Tibial artery (tissue), 4 donors: ENCODE measurements around the gene CTSZ.
"Not testable (repeated sequence)": the region's sequence is repeated elsewhere in the genome, so short reads cannot be mapped to it uniquely, and the experiment has no call there.

Experiments
- DNase-seq, 2 donors: peaks; one replicate each; pipeline ENCODE4 v3.0.0-alpha.2; 2019
- H3K27ac ChIP-seq, 2 donors: fragments of 200-600 bp; sonication (generic) in 1 of 2; 1 replicate in 1 of 2; 2 replicates in 1 of 2; pipeline ENCODE4 v1.5.1; 2018 to 2019; ENCODE audit warnings: mild to moderate bottlenecking in 1 of 2
- H3K27me3 ChIP-seq, 2 donors: fragments of 200-600 bp; sonication (generic) in 1 of 2; one replicate each; pipeline versions ENCODE4 v1.5.1 to v1.6.0; 2016 to 2019
- H3K36me3 ChIP-seq, 3 donors: fragments of 200-600 bp; sonication (generic) in 2 of 3; one replicate each; pipeline ENCODE4 v1.5.1; 2016 to 2019; ENCODE audit warnings: mild to moderate bottlenecking in 2 of 3
- H3K4me1 ChIP-seq, 4 donors: fragments of 200-600 bp; sonication (generic) in 2 of 4; 1 replicate in 3 of 4; 2 replicates in 1 of 4; pipeline ENCODE4 v1.5.1; 2016 to 2019
- H3K4me3 ChIP-seq, 2 donors: fragments of 200-600 bp; sonication (generic) in 1 of 2; 1 replicate in 1 of 2; 2 replicates in 1 of 2; pipeline ENCODE4 v1.5.1; 2018 to 2019; ENCODE audit warnings: mild to moderate bottlenecking in 2 of 2
- H3K9me3 ChIP-seq, 3 donors: fragments of 200-600 bp; sonication (generic) in 1 of 3; one replicate each; pipeline ENCODE4 v1.5.1; 2016 to 2019
- CTCF ChIP-seq, 2 experiments: fragments of 200-600 bp in 1 of 2; fragments of 450-650 bp in 1 of 2; IDR thresholded peaks; one replicate each; pipeline ENCODE4 v1.5.1; 2017 to 2019; ENCODE audit warnings: antibody characterized with exemption in 2 of 2, mild to moderate bottlenecking in 1 of 2, moderate library complexity in 1 of 2
- intact Hi-C: fragments of 100-400 bp; cut with DNase I; formaldehyde crosslinking; loops from one replicate; pipeline ENCODE4 v1.15.0; 2023; ENCODE audit warnings: low total_unique reads

The CTSZ gene

GRCh38 chr20:58985656-58986055 lies 21.4 kb downstream of the CTSZ start:
- Histone ChIP-seq H3K36me3 (peaks cover 36 to 47% (median 47%) of the 10 kb centered on the region in 3 donors), H3K9me3 (no peaks in the 10 kb centered on the region), H3K27me3 (no peaks in the 10 kb centered on the region), H3K4me1 (peaks cover 0 to 37% (median 26%) of the 10 kb centered on the region in 4 donors), H3K4me3 (no peak overlapping the region), H3K27ac (no peak overlapping the region)
- intact Hi-C loops, result no loop called here
- peak; percentile 49 to 64 for DNase-seq
- no peak for TF ChIP-seq CTCF (IDR thresholded peaks at IDR 0.05)

GRCh38 chr20:58984691-58985090 lies 22.4 kb downstream of the CTSZ start:
- Histone ChIP-seq H3K27me3 (no peaks in the 10 kb centered on the region), H3K4me1 (peaks cover 0 to 38% (median 27%) of the 10 kb centered on the region in 4 donors), H3K4me3 (no peak overlapping the region), H3K36me3 (peaks cover 27 to 38% (median 37%) of the 10 kb centered on the region in 3 donors), H3K9me3 (no peaks in the 10 kb centered on the region), H3K27ac (peak overlapping the region in 1 of 2 donors; percentile 12)
- peak in 1 of 2 donors; percentile 39 for DNase-seq
- TF ChIP-seq CTCF (IDR thresholded peaks at IDR 0.05), result no peak
- intact Hi-C loops, result loop anchor here (5.0 kb wide), 2 partner anchors 48 to 97 kb away; partner anchors contain the start of gene ATP5F1E

GRCh38 chr20:58983115-58983468 lies 24.0 kb downstream of the CTSZ start:
- H3K27ac ChIP-seq, DNase-seq, H3K4me3 ChIP-seq, H3K27me3 ChIP-seq, H3K9me3 ChIP-seq: not testable (repeated sequence)
- Histone ChIP-seq H3K36me3 (peaks cover 12 to 22% (median 21%) of the 10 kb centered on the region in 3 donors), H3K4me1 (peaks cover 0 to 38% (median 27%) of the 10 kb centered on the region in 4 donors)
- intact Hi-C loops, result loop anchor here (5.0 kb wide), 2 partner anchors 49 to 96 kb away; partner anchors contain the start of gene ATP5F1E

- Histone ChIP-seq H3K4me1 (peaks cover 0 to 38% (median 27%) of the 10 kb centered on the region in 4 donors), H3K27ac (peak overlapping the region in 1 of 2 donors; percentile 85), H3K27me3 (no peaks in the 10 kb centered on the region), H3K9me3 (no peaks in the 10 kb centered on the region), H3K36me3 (peaks cover 7 to 16% (median 16%) of the 10 kb centered on the region in 3 donors), H3K4me3 (peak overlapping the region; percentile 62 to 66)
- no peak for DNase-seq
- intact Hi-C loops, result loop anchor here (5.0 kb wide), 2 partner anchors 50 to 95 kb away; partner anchors contain the start of gene ATP5F1E
- TF ChIP-seq CTCF (IDR thresholded peaks at IDR 0.05), result no peak
Observed at GRCh38 chr20:58982406-58983114, 24.5 kb downstream of the CTSZ start.

GRCh38 chr20:58981628-58982364 lies 25.3 kb downstream of the CTSZ start:
- H3K9me3 ChIP-seq, result no peaks in the 10 kb centered on the region
- peaks cover 0 to 9% (median 9%) of the 10 kb centered on the region in 3 donors for H3K36me3 ChIP-seq
- H3K4me1 ChIP-seq, result peaks cover 0 to 38% (median 27%) of the 10 kb centered on the region in 4 donors
- H3K4me3 ChIP-seq, result peak overlapping the region; percentile 62 to 66
- TF ChIP-seq CTCF (IDR thresholded peaks at IDR 0.05), result no peak
- H3K27me3 ChIP-seq, result no peaks in the 10 kb centered on the region
- intact Hi-C loops, result loop anchor here (5.0 kb wide), 2 partner anchors 51 to 94 kb away; partner anchors contain the start of gene ATP5F1E
- no peak for DNase-seq
- H3K27ac ChIP-seq, result peak overlapping the region; percentile 85
